H1 (cell line): ENCODE results near the gene ZNF213. TPM values are rescaled to one million over a fixed set of nuclear protein-coding genes. Genes with fewer than 3 reads are reported as not detected.
A peak's percentile ranks its signal among the peaks of the same experiment; 100 is the strongest.

Source experiments
- CTCF ChIA-PET: fragments of 300-600 bp; sonication (Branson Sonifier 250); formaldehyde crosslinking; loops from one replicate; lab custom pipeline; 2021; ENCODE audit not compliant: partially characterized antibody; lab: Charles Lee
- POLR2A ChIA-PET: fragments of 300-600 bp; sonication (Branson Sonifier 250); formaldehyde crosslinking; loops from one replicate; lab custom pipeline; 2021; ENCODE audit warnings: inconsistent platforms; ENCODE audit not compliant: partially characterized antibody; lab: Charles Lee
- DNase-seq, 2 experiments: peaks; one replicate each; pipeline versions ENCODE4 v3.0.0 to v3.0.0-alpha.2; 2010 to 2022; ENCODE audit warnings: low spot score in 2 of 2, low read depth in 1 of 2, mixed read lengths in 1 of 2
- FAIRE-seq: peaks from 2 replicates; lab custom pipeline; 2011; peaks lifted over from hg19 to GRCh38; lab: Jason Lieb, UNC
- H2AFZ ChIP-seq: 2 replicates; pipeline ENCODE4 v1.8.1; 2012; ENCODE audit warnings: low read length, inconsistent platforms
- H2AK5ac ChIP-seq: 2 replicates; pipeline ENCODE4 v1.6.1; 2013; ENCODE audit warnings: low read depth, low read length
- H2BK120ac ChIP-seq: replicated peaks from 2 replicates; pipeline ENCODE3; 2013; ENCODE audit warnings: low read depth, low read length, inconsistent platforms
- H2BK12ac ChIP-seq: 2 replicates; pipeline ENCODE4 v1.6.1; 2013; ENCODE audit warnings: low read depth, low read length
- H2BK15ac ChIP-seq: 2 replicates; pipeline ENCODE4 v1.6.1; 2013; ENCODE audit warnings: low read length
- H2BK20ac ChIP-seq: 2 replicates; pipeline ENCODE4 v1.6.1; 2013; ENCODE audit warnings: low read length
- H2BK5ac ChIP-seq: 2 replicates; pipeline ENCODE4 v1.6.1; 2013; ENCODE audit warnings: low read depth, low read length
- H3K14ac ChIP-seq: 2 replicates; pipeline ENCODE4 v1.6.1; 2013; ENCODE audit warnings: inconsistent platforms; ENCODE audit not compliant: insufficient read length
- H3K18ac ChIP-seq: 2 replicates; pipeline ENCODE4 v1.6.1; 2013; ENCODE audit warnings: low read length; ENCODE audit errors: extremely low read depth
- H3K23ac ChIP-seq: 2 replicates; pipeline ENCODE4 v1.6.1; 2013; ENCODE audit warnings: inconsistent platforms; ENCODE audit not compliant: insufficient read length
- H3K23me2 ChIP-seq: 2 replicates; pipeline ENCODE4 v1.6.1; 2013; ENCODE audit warnings: low read depth, low read length
- H3K27ac ChIP-seq: 2 replicates; pipeline ENCODE4 v1.6.1; 2011; ENCODE audit warnings: low read depth, low read length, inconsistent platforms
- H3K27me3 ChIP-seq, 4 experiments: replicated peaks in 1 of 4; 1 replicate in 1 of 4; 2 replicates in 3 of 4; pipeline versions ENCODE4 v1.6.1 to v1.8.1; 2011 to 2013; ENCODE audit warnings: low read length in 3 of 4, mild to moderate bottlenecking in 3 of 4, inconsistent platforms in 2 of 4, mixed read lengths in 2 of 4, moderate library complexity in 1 of 4; ENCODE audit not compliant: control insufficient read depth in 3 of 4, insufficient read depth in 3 of 4; ENCODE audit errors: extremely low read depth in 1 of 4
- H3K36me3 ChIP-seq, 4 experiments: 2 replicates each; pipeline versions ENCODE4 v1.6.1 to v1.8.1; 2011 to 2013; ENCODE audit warnings: mild to moderate bottlenecking in 4 of 4, low read length in 3 of 4, moderate library complexity in 2 of 4, control low read depth in 1 of 4, inconsistent platforms in 1 of 4; ENCODE audit not compliant: insufficient read depth in 4 of 4, control insufficient read depth in 2 of 4
- H3K4ac ChIP-seq: replicated peaks from 2 replicates; pipeline ENCODE3; 2013; ENCODE audit warnings: low read length, low read depth, mixed read lengths, inconsistent platforms; ENCODE audit not compliant: insufficient read length
- H3K4me1 ChIP-seq, 4 experiments: replicated peaks in 1 of 4; 1 replicate in 1 of 4; 2 replicates in 3 of 4; pipeline versions ENCODE4 v1.6.1 to v1.8.1; 2011 to 2013; ENCODE audit warnings: low read length in 3 of 4, inconsistent platforms in 2 of 4, mixed read lengths in 1 of 4; ENCODE audit not compliant: insufficient read depth in 4 of 4, control insufficient read depth in 3 of 4
- H3K4me2 ChIP-seq, 2 experiments: 2 replicates each; pipeline versions ENCODE4 v1.6.1 to v1.8.1; 2011 to 2013; ENCODE audit warnings: low read depth in 2 of 2, low read length in 2 of 2, control low read depth in 1 of 2, inconsistent platforms in 1 of 2, mild to moderate bottlenecking in 1 of 2; ENCODE audit not compliant: insufficient read depth in 1 of 2
- H3K4me3 ChIP-seq, 4 experiments: fragments of 200-600, 300-600 bp in 1 of 4; sonication (generic), shearing (Covaris generic), sonication (Bioruptor Twin) in 1 of 4; 2 replicates each; pipeline versions ENCODE4 v1.5.1 to v1.8.1; 2011 to 2016; ENCODE audit warnings: low read length in 4 of 4, low read depth in 3 of 4, control low read depth in 2 of 4, inconsistent platforms in 2 of 4, mild to moderate bottlenecking in 2 of 4, mixed read lengths in 1 of 4, moderate library complexity in 1 of 4; ENCODE audit not compliant: insufficient read depth in 2 of 4; ENCODE audit errors: extremely low read depth in 1 of 4
- H3K56ac ChIP-seq: replicated peaks from 2 replicates; pipeline ENCODE3; 2013; ENCODE audit warnings: low read depth, mild to moderate bottlenecking, mixed read lengths, low read length, inconsistent platforms; ENCODE audit not compliant: insufficient read length
- H3K79me1 ChIP-seq: 2 replicates; pipeline ENCODE4 v1.6.1; 2013; ENCODE audit warnings: low read depth, low read length, control low read depth
- H3K79me2 ChIP-seq, 2 experiments: 2 replicates each; pipeline versions ENCODE4 v1.6.1 to v1.8.1; 2012 to 2013; ENCODE audit warnings: low read length in 2 of 2, mild to moderate bottlenecking in 2 of 2, inconsistent platforms in 1 of 2; ENCODE audit not compliant: insufficient read depth in 2 of 2, control insufficient read depth in 1 of 2
- H3K9ac ChIP-seq, 4 experiments: replicated peaks in 1 of 4; 1 replicate in 1 of 4; 2 replicates in 3 of 4; pipeline versions ENCODE4 v1.6.1 to v1.8.1; 2011 to 2013; ENCODE audit warnings: low read depth in 3 of 4, low read length in 3 of 4, control low read depth in 2 of 4, mild to moderate bottlenecking in 2 of 4, moderate library complexity in 2 of 4, inconsistent platforms in 1 of 4; ENCODE audit errors: extremely low read depth in 1 of 4
- H3K9me3 ChIP-seq, 2 experiments: 2 replicates each; pipeline versions ENCODE4 v1.6.1 to v1.8.1; 2012 to 2013; ENCODE audit warnings: mild to moderate bottlenecking in 2 of 2, moderate library complexity in 2 of 2, control low read depth in 1 of 2, inconsistent platforms in 1 of 2, low read depth in 1 of 2, low read length in 1 of 2, mixed read lengths in 1 of 2; ENCODE audit not compliant: insufficient read depth in 2 of 2
- H4K20me1 ChIP-seq, 2 experiments: replicated peaks in 1 of 2; 2 replicates each; pipeline versions ENCODE3 to v1.8.1; 2011 to 2013; ENCODE audit warnings: inconsistent platforms in 2 of 2, low read length in 2 of 2, mild to moderate bottlenecking in 1 of 2; ENCODE audit not compliant: insufficient read depth in 2 of 2, control insufficient read depth in 1 of 2
- H4K5ac ChIP-seq: 2 replicates; pipeline ENCODE4 v1.6.1; 2013; ENCODE audit warnings: low read length, low read depth, mixed read lengths, inconsistent platforms; ENCODE audit not compliant: insufficient read length
- H4K8ac ChIP-seq: 2 replicates; pipeline ENCODE4 v1.8.0; 2013; ENCODE audit warnings: mild to moderate bottlenecking, moderate library complexity, low read length, inconsistent platforms; ENCODE audit not compliant: insufficient read depth; ENCODE audit errors: extremely low read depth
- H4K91ac ChIP-seq: replicated peaks from 2 replicates; pipeline ENCODE3; 2013; ENCODE audit warnings: low read length, mixed read lengths, inconsistent platforms; ENCODE audit not compliant: insufficient read length
- RBBP5 ChIP-seq: IDR thresholded peaks from 2 replicates; pipeline ENCODE4 v1.7.1; 2012; ENCODE audit warnings: low read depth, mild to moderate bottlenecking, inconsistent platforms, low read length, moderate library complexity, borderline replicate concordance
- SAP30 ChIP-seq: fragments of 300-600 bp; sonication (generic); IDR thresholded peaks from 2 replicates; pipeline ENCODE4 v1.7.1; 2012; ENCODE audit warnings: low read length, moderate library complexity, mild to moderate bottlenecking, inconsistent platforms; ENCODE audit not compliant: insufficient read depth, insufficient replicate concordance
- WGBS, 2 experiments: shearing (Covaris generic) in 1 of 2; methylation state at CpG; one replicate each; pipeline versions ENCODE4 v1.1.6 to v1.1.7; 2013 to 2015; ENCODE audit warnings: low lambda C conversion rate in 2 of 2, mixed read lengths in 2 of 2, inconsistent platforms in 1 of 2, low coverage in 1 of 2, missing lambda C conversion rate in 1 of 2; ENCODE audit not compliant: insufficient replicate concordance in 2 of 2, insufficient coverage in 1 of 2, insufficient read length in 1 of 2; ENCODE audit errors: extremely low coverage in 1 of 2, missing lambda C conversion rate in 1 of 2; 5-methylcytosine and 5-hydroxymethylcytosine counted together
- polyA plus RNA-seq, 7 experiments: library from polyadenylated mRNA; depleted of rRNA in 3 of 7; stranded (reverse) in 5 of 7; unstranded in 2 of 7; fragments of >200 nt in 5 of 7; fragments of 200-250 nt in 2 of 7; gene quantifications; 1 replicate in 5 of 7; 2 replicates in 1 of 7; 4 replicates in 1 of 7; pipeline versions ENCODE4 v1.2.1 to v1.2.3, GENCODE V29; 2011 to 2013; ENCODE audit warnings: missing spikeins in 2 of 7, mixed read lengths in 2 of 7
- total RNA-seq: library from RNA; stranded (reverse); fragmentation: NEBNext Ultra II Directional; extraction: Animal tissue kit (Norgen Biotek cat#: 25700); gene quantifications from 2 replicates; pipeline ENCODE4 v1.2.1, GENCODE V29; 2021

The ZNF213 gene
- total and polyA plus RNA-seq, 2 of the 8 experiments (the other 6 are each of a cell fraction or from before 2014, with no cell fraction given), result 1.6 to 6.9 TPM

GRCh38 chr16:3188675-3188924 lies 53.8 kb downstream of the ZNF213 start:
- Histone ChIP-seq H4K8ac (no peak overlapping the region; the same call in 1 of the 2 replicates), H3K4me3 (peak overlapping the region; percentile 93 to 99 (median 94)), H2BK5ac (peak overlapping the region; percentile 88; the same call in 1 of the 2 replicates), H3K18ac (peak overlapping the region; percentile 93), H2BK15ac (peak overlapping the region; percentile 98; the same call in 1 of the 2 replicates), H4K20me1 (no peaks in the 10 kb centered on the region), H3K9me3 (no peaks in the 10 kb centered on the region; a peak in 1 of 4 replicates), H3K14ac (no peak overlapping the region), H2AFZ (peak overlapping the region; percentile 96; the same call in 1 of the 2 replicates), H2BK120ac (no peak overlapping the region), H3K56ac (no peak overlapping the region), H3K36me3 (no peaks in the 10 kb centered on the region), H3K79me2 (no peaks in the 10 kb centered on the region), H3K9ac (peak overlapping the region in 2 of 4 experiments; percentile 55 to 61; a peak in 2 of 7 replicates), H3K4me2 (peak overlapping the region; percentile 97 to 98), H3K23ac (no peak overlapping the region), H3K23me2 (peaks cover 20% of the 10 kb centered on the region), H3K27ac (no peak overlapping the region), H2AK5ac (no peak overlapping the region), H3K4ac (no peak overlapping the region), H2BK20ac (no peak overlapping the region), H2BK12ac (no peak overlapping the region), H3K4me1 (peaks cover 0 to 5% (median 0%) of the 10 kb centered on the region in 4 experiments; a peak in 2 of 7 replicates), H4K5ac (no peak overlapping the region), H3K27me3 (peaks cover 5 to 19% (median 16%) of the 10 kb centered on the region in 4 experiments), H4K91ac (no peak overlapping the region), H3K79me1 (no peaks in the 10 kb centered on the region)
- ChIA-PET CTCF (interaction anchor here (0.7 to 1.5 kb wide), 6 partner anchors 9 to 78 kb away, joined by 3 to 5 read pairs (median 3); no protein-coding TSS in a partner anchor), POLR2A (interaction anchor here (0.6 to 2.3 kb wide), 5 partner anchors 15 to 100 kb away, joined by 3 to 13 read pairs (median 6); partner anchors contain the start of gene ZNF263)
- TF ChIP-seq RBBP5 (no peak; the same call in 1 of the 2 replicates), SAP30 (peak; percentile 21)
- no peak for DNase-seq
- 3% methylated on average over 13 of the region's 13 CpGs; no CpG with 5 or more reads in 1 of the 2 experiments for WGBS, 2 experiments
- no peak for FAIRE-seq
